ENCODE data around the gene DUS1L.

The DUS1L gene

DNA sequence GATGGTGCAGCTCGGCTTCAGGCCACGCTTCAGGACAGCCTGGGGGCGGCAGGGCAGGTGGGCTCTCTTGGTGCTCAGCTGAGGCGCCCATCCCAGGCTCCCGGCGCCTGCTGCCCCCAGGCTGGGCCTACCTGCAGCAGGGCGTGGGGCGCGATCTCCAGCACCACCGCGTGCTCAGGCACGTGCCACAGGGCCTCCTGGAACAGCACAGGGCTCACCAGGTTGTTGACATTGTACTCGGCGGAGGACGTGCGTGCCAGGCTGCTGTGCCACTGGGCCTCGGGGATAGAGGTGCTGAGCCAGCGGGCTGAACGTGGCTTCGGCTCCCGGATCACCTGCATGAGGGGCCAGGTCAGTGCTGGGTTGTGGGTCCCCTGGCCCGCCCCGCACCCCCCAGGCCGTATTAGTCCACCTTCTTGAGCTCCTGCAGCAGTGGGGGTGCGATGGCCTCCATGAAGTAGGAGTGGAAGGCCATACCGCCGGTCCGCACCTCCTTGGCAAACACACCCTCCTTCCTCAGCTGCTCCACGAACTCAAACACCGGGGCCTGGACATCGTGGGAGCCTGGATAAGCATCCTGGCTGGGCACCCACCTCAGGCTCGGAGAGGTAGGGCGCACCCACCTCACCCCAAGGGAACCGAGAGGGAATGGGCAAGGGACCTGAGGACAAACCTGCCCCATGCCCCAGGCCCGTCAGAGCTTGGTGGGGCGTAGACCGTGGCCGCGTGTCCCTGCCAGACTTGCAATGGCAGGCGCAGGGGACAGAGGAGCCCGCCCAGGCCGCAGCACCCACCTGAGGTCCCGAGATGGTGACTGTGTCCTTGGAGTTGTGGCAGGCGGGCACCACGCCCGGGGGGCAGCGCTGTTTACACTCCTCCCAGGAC is 23.5 kb upstream of the DUS1L start:
- in situ Hi-C loops (cut with MboI; ENCODE audit: low sequenced_read_pairs): no loop called here

- in situ Hi-C loops (cut with MboI; ENCODE audit: low sequenced_read_pairs): no loop called here
Measured at GRCh38 chr17:82087961-82088837, 22.6 kb upstream of the DUS1L start.

- in situ Hi-C loops (cut with MboI; ENCODE audit: low sequenced_read_pairs): no loop called here
Measured at GRCh38 chr17:82086941-82087906, 21.6 kb upstream of the DUS1L start.

DNA sequence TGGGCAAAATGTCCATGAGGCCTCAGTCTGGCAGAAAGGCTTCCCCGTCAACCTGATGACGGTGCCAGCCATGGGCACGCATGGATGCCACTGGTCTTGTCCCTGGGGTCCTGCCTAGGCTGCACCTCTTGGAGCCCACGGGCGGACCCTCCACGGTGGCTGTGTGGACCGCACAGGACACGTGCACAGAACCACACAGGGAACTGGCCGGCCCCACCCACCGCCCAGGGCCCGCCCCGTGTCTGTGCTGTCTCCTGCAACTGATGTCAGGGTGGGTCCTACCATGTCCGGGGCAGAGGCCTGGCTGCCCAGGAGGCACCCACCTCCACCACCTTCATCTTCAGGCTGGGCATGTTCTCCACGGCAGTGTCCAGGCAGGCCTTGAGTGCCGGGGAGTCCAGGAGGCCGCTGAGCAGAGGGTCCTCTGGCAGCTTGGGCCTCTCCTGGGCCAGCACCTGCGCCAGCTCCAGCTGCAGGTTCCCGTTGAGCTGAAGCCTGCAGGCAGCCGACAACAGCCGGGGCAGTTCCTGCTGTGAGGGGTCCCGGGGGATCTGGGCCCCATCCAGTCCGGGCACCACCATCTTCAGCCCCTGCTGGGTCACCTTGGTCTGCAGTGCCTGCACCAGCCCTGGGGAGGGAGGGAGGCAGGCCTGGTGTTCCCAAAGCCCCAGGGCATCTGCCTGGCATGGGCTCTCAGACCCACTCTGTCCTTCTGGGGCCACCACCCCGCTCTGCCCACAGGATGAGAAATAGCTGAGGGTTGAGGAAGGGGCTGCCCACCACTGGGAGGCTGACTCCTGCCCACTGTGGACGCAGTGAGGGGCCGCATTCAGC is 20.5 kb upstream of the DUS1L start:
- in situ Hi-C loops (cut with MboI; ENCODE audit: low sequenced_read_pairs): no loop called here

- in situ Hi-C loops (cut with MboI; ENCODE audit: low sequenced_read_pairs): no loop called here
Measured at GRCh38 chr17:82085031-82085861, 19.6 kb upstream of the DUS1L start.

DNA sequence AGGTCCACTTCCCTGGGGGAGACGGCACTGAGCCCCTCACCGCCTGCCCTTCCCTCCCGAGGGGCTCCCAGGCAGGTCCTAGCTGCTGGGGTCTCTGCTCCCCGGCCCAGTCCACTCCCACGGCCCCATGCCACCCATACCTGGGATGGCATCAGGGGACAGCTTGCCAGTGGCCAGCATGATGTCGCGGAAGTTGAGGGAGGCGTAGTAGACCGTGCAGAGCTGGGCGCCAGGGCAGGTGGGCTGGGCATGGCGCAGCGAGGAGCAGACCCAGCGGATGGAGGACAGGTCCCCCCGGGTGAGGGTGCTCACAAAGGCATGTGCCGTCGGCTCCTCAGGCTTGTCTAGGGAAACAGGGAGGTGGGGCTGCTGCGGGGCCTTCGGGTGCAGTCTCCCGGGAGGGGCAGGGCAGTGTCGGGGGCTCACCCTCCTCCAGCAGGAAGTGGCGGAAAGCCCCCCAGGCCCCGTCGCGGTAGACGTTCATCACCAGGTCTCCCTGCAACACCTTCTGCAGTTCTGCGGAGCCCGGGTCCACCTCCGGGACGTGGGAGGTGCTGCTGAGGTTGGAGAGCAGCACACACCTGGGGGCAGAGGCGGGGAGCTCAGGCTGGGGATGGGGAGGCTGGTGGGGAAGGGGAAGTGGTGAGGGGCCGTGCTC is 18.9 kb upstream of the DUS1L start:
- in situ Hi-C loops (cut with MboI; ENCODE audit: low sequenced_read_pairs): no loop called here

DNA sequence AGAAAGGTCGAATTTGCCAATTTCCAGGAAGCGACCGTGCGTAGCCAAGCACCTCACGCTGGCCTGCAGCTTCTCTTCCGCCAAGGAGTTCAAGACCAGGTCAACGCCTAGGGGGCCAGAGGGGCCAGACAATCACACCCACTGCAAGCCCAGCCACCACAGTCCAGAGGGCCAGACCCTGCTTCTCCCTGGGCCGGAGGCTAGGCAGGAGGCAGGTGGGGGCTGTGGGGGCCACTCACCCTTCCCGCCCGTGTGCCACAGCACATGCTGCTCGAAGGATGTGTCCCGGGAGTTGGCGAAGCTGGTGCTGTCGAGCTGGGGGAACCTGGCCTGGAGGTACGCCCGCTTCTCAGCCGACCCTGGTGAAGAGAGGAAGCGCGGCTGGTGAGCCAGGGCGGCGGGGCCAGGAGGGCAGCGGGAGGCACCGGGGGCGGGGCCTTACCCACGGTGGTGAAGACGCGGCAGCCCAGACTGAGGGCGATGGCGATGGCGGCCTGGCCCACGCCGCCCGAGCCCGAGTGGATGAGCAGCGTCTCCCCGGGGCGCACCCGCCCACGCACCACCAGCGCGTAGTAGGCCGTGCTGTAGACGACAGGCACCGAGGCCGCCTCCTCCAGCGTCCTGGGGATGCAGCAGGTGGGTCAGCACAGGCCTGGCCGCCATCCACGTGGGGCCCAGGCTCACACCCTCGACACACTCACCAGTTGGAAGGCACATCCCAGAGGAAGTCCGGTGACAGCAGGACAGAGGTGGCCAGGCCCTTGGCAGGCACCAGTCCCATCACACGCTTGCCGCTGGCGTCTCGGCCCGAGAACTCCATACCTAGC is 18.1 kb upstream of the DUS1L start:
- in situ Hi-C loops (cut with MboI; ENCODE audit: low sequenced_read_pairs): no loop called here

DNA sequence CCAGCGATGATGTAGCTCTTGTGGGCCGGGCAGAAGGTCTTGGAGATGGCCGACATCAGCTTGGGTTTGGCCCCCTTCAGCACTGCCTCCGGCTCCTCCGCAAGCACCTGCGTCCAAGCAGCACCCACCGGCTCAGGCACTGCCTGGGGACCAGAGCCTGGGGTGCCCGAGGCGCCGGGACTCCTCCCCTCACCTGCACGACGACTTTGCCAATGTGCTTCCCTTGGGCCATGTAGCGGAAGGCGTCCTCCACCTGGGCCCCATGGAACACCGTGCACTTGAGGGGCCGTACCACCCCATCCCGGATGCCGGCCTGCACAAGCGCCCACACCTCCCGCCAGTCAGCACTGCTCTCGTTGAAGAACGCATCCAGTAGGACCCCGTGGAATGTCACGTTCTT is 17.4 kb upstream of the DUS1L start:
- in situ Hi-C loops (cut with MboI; ENCODE audit: low sequenced_read_pairs): no loop called here

GRCh38 chr17:82082456-82082855 is 16.9 kb upstream of the DUS1L start:
- in situ Hi-C loops (cut with MboI; ENCODE audit: low sequenced_read_pairs): no loop called here

DNA sequence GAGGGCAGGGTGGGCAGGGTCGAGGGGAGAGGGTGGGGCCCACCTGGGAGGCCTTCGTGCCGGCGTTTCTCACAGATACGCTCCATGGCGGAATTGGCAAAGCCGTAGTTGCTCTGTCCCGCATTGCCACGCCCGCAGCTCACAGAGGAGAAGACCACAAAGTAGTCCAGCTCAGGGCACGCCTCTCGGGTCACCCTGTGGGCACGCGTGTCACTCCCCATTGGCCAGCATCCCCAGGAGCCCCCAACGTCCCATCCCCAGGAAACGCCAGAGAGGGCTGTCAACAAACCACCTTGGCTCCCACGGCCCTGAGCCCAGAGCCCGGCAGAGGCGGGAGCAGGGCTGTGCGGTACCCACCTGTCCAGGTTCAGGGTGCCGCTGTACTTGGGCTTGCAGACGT is 16.4 kb upstream of the DUS1L start:
- in situ Hi-C loops (cut with MboI; ENCODE audit: low sequenced_read_pairs): no loop called here

DNA sequence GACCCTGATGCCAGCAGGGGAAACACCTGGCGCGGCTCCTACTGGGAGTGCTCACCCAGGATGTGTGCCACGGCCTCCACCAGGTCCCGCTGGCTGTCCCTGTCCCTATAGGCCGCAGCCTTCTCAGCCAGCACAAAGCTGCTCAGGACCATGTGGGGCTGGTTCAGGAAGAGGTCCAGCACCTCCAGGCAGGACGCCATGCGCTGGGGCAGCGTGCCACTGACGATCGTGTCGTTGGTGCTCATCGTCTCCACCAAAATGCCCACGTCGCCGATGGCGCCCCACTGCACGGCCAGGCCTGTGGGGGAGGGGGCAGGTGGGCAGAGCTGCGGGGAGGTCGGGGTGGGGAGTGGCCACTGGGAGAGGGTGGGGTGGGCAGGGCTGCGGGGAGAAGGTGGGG is 15.9 kb upstream of the DUS1L start:
- in situ Hi-C loops (cut with MboI; ENCODE audit: low sequenced_read_pairs): no loop called here

DNA sequence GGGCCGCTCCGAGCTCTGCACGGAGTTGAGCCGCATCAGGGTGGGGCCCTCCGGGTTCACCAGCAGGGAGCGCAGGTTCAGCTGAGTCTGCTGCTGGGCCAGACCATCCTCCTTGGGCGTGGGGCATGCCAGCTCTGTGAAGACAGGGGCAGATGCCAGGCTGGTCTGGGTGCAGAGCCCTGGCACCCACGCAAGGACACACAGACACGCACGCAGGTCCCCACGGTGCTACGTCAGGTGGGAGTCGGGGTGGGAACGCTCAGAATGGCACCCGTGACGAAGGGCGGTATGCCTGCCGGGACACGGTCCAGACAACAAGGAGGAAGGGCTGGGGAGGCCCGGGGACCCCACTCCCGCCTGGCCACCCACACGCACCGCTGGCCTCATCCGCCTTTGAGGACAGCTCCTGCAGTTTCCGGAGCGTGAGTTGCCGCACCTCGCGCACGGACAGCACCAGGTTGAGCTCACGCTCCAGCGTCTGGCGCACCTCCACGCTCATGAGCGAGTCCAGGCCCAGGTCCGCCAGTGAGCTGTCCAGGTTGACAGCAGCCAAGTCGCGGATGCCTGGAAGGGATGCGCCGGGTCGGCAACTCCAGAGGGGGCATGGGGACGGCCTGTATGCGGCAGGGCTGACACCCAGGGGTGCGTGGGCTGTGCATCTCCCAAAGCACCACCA is 15.3 kb upstream of the DUS1L start:
- in situ Hi-C loops (cut with MboI; ENCODE audit: low sequenced_read_pairs): no loop called here

DNA sequence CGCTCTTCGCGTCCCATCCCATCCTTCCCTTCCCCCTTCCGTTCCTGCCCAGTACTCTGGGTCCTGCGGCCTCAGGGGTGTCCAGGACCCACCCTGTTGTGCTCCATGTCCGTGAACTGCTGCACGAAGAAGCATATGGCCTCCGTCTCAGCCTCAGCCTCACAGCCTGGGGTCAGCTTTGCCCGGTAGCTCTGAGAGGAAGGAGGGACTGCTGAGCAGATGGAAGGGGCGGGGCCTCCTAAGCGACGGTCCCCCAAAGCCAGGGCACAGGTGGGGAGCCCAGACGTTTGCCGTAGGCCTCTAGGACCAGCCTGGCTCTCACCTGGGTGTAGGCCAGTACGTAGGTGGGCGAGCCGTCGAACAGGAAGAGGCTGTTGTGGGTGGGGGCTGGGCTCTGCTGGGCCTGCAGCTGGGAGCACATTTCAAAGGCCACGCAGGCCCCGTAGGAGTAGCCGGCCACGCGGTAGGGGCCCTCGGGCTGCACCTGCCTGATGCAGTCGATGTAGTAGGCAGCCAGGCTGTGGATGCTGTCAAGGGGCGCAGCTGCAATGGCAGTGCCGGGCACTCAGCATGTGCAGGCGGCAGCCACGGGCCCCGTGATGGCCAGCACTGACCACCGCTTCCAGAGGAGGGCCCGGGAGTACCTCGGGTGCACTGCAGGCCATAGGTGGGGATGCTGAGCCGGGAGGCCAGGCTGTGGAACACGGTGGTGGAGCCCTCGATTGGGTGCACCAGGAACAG is 14.6 kb upstream of the DUS1L start:
- in situ Hi-C loops (cut with MboI; ENCODE audit: low sequenced_read_pairs): no loop called here

DNA sequence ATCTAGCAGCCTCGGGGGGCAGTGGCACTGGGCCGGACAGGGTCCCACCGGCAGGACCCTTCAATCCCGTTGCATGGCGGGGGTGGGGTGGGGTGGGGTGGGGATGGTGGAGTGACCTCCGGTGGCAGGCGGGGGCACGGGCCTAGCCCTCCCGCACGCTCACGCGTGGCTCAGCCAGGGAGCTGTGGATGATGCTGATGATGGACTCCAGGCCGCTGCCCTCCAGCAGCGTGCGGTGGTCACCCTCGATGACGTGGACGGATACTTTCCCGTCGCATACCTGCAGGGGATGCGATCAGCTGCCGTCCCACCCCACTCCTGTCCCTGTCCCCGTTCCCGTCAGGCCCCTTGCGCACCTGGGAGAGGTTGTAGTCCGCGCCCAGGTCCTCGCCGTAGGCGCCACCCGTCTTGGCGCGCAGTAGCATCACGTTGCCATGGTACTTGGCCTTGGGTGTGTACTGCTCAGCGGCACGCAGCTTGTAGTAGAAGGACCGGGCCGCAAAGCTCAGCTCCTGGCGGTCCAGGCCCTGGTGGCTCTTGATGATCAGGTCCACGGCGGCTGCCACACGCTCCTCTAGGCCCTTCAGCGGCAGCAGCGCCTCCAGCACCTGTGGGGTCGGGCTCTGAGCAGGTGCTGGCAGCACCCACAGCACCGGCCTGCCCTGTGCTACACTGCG is 13.5 kb upstream of the DUS1L start:
- in situ Hi-C loops (cut with MboI; ENCODE audit: low sequenced_read_pairs): no loop called here

DNA sequence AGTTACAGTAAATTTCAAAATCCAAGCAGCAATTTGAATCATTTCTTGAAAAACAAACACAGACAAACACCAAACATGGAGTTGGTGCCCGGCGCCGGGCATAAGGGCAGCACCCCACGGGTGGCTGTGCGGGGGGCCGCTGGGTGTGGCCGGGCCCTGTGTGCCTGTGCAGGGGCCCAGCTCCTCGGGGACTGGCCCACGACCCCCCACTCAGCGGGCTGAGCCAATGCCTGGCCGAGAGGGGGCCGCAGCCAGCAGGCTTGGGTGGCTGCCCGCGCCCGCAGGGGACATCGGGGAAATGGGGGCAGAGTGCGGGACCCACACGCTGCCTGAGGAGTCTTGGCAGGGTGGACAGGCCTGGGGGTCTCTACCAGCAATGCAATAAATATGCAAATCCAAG is 12.8 kb upstream of the DUS1L start:
- in situ Hi-C loops (cut with MboI; ENCODE audit: low sequenced_read_pairs): no loop called here
